Endothelial cell of umbilical vein (primary cell): ENCODE measurements around the gene MYBPC1. TPM values are rescaled to one million over a fixed set of nuclear protein-coding genes. Genes with fewer than 3 reads are reported as not detected.

Experiments used
- BruUV-seq: library from RNA; stranded (reverse); fragments of 400-500 nt; replicated peaks from 2 replicates; lab custom pipeline; 2021; lab: Mats Ljungman, UMichigan
- CTCF ChIA-PET: fragments of 300-600, 350-600 bp; sonication (Branson Sonifier 250); formaldehyde crosslinking; loops from one replicate; lab custom pipeline; 2021; ENCODE audit warnings: antibody characterized with exemption, inconsistent platforms; lab: Charles Lee
- POLR2A ChIA-PET: fragments of 300-600, 350-600 bp; sonication (Branson Sonifier 250); formaldehyde crosslinking; loops from one replicate; lab custom pipeline; 2021; ENCODE audit warnings: antibody characterized with exemption, inconsistent platforms; lab: Charles Lee
- DNase-seq: peaks from one replicate; pipeline ENCODE4 v3.0.0-alpha.2; 2011; ENCODE audit warnings: low read depth, low spot score
- FAIRE-seq: peaks from 2 replicates; lab custom pipeline; 2011; peaks lifted over from hg19 to GRCh38; lab: Jason Lieb, UNC
- H2AFZ ChIP-seq: 2 replicates; pipeline ENCODE4 v1.6.0; 2012; ENCODE audit warnings: low read depth, low read length, control low read depth, inconsistent platforms
- H3K27ac ChIP-seq: 2 replicates; pipeline ENCODE4 v1.5.1; 2011; ENCODE audit warnings: low read depth, mild to moderate bottlenecking, control low read depth, low read length, moderate library complexity; ENCODE audit not compliant: insufficient read depth
- H3K27me3 ChIP-seq, 2 experiments: 2 replicates each; pipeline versions ENCODE4 v1.6.0 to v1.6.1; 2011; ENCODE audit warnings: low read length in 2 of 2, mixed read lengths in 1 of 2; ENCODE audit not compliant: control insufficient read depth in 2 of 2, insufficient read depth in 2 of 2
- H3K36me3 ChIP-seq, 2 experiments: 2 replicates in 1 of 2; 3 replicates in 1 of 2; pipeline ENCODE4 v1.5.1; 2011; ENCODE audit warnings: low read length in 2 of 2, mild to moderate bottlenecking in 1 of 2, moderate library complexity in 1 of 2; ENCODE audit not compliant: control insufficient read depth in 2 of 2, insufficient read depth in 2 of 2; ENCODE audit errors: extremely low read depth in 1 of 2
- H3K4me1 ChIP-seq: 3 replicates; pipeline ENCODE4 v1.5.1; 2011; ENCODE audit warnings: mild to moderate bottlenecking, low read length; ENCODE audit not compliant: control insufficient read depth, insufficient read depth; ENCODE audit errors: extremely low read depth
- H3K4me2 ChIP-seq: 2 replicates; pipeline ENCODE4 v1.6.1; 2011; ENCODE audit warnings: low read length, control low read depth, mixed read lengths; ENCODE audit not compliant: insufficient read depth
- H3K4me3 ChIP-seq, 3 experiments: fragments of 200-600 bp in 1 of 3; sonication (generic), shearing (Covaris generic) in 1 of 3; replicated peaks in 1 of 3; 2 replicates each; pipeline ENCODE4 v1.5.1; 2011 to 2016; ENCODE audit warnings: control low read depth in 3 of 3, low read length in 3 of 3, mild to moderate bottlenecking in 2 of 3, inconsistent platforms in 1 of 3, low read depth in 1 of 3, moderate library complexity in 1 of 3; ENCODE audit not compliant: insufficient read depth in 1 of 3
- H3K79me2 ChIP-seq: 2 replicates; pipeline ENCODE4 v1.6.0; 2012; ENCODE audit warnings: low read length, inconsistent platforms; ENCODE audit not compliant: control insufficient read depth, insufficient read depth
- H3K9ac ChIP-seq: replicated peaks from 2 replicates; pipeline ENCODE3; 2011; ENCODE audit warnings: low read length, control low read depth; ENCODE audit not compliant: insufficient read depth; ENCODE audit errors: extremely low read depth
- H3K9me1 ChIP-seq: replicated peaks from 3 replicates; pipeline ENCODE4 v1.6.0; 2011; ENCODE audit warnings: mild to moderate bottlenecking, low read length; ENCODE audit not compliant: control insufficient read depth, insufficient read depth; ENCODE audit errors: extremely low read depth
- H3K9me3 ChIP-seq: replicated peaks from 2 replicates; pipeline ENCODE4 v1.5.1; 2012; ENCODE audit warnings: low read length, inconsistent platforms; ENCODE audit not compliant: control insufficient read depth, insufficient read depth
- H4K20me1 ChIP-seq: replicated peaks from 2 replicates; pipeline ENCODE3; 2011; ENCODE audit warnings: mild to moderate bottlenecking, low read length; ENCODE audit not compliant: control insufficient read depth, insufficient read depth; ENCODE audit errors: extremely low read depth
- EZH2 ChIP-seq: IDR thresholded peaks from 2 replicates; pipeline ENCODE4 v1.6.1; 2012; ENCODE audit warnings: borderline replicate concordance, low read depth, mild to moderate bottlenecking, moderate library complexity, low read length, inconsistent platforms; ENCODE audit not compliant: severe bottlenecking
- FOS ChIP-seq: IDR thresholded peaks from 2 replicates; pipeline ENCODE4 v1.6.1; 2011; ENCODE audit warnings: mild to moderate bottlenecking, low read length, moderate library complexity, borderline replicate concordance; ENCODE audit not compliant: insufficient read depth
- GATA2 ChIP-seq: IDR thresholded peaks from 2 replicates; pipeline ENCODE4 v1.7.0; 2011; ENCODE audit warnings: low read depth, mild to moderate bottlenecking, moderate library complexity, mixed read lengths, low read length; ENCODE audit not compliant: insufficient read length, insufficient read depth
- JUN ChIP-seq: IDR thresholded peaks from 2 replicates; pipeline ENCODE4 v1.6.1; 2011; ENCODE audit warnings: borderline replicate concordance, low read depth; ENCODE audit not compliant: insufficient read length, insufficient read depth
- MAX ChIP-seq: IDR thresholded peaks from 2 replicates; pipeline ENCODE4 v1.6.1; 2011; ENCODE audit not compliant: insufficient read depth, insufficient read length
- MYC ChIP-seq: IDR thresholded peaks from one replicate; pipeline ENCODE4 v1.6.1; 2011; ENCODE audit warnings: mild to moderate bottlenecking, low read depth, low read length
- POLR2A ChIP-seq: IDR thresholded peaks from 2 replicates; pipeline ENCODE4 v1.6.1; 2012; ENCODE audit warnings: low read depth, mild to moderate bottlenecking, control low read depth, low read length
- POLR2AphosphoS5 ChIP-seq: IDR thresholded peaks from 2 replicates; pipeline ENCODE4 v1.6.1; 2012; ENCODE audit warnings: low read depth, mild to moderate bottlenecking, control low read depth, low read length, moderate library complexity; ENCODE audit not compliant: insufficient read depth
- dilution Hi-C: fragments of 300-500 bp; cut with MboI; formaldehyde crosslinking; loops from one replicate; pipeline ENCODE4 v1.15.0; 2019; ENCODE audit warnings: low sequenced_read_pairs; ENCODE audit not compliant: extremely low pct_ligation_motif_present
- intact Hi-C: fragments of 100-400 bp; cut with micrococcal nuclease; formaldehyde crosslinking; loops from one replicate; pipeline ENCODE4 v1.10.0; 2022
- polyA plus RNA-seq, 4 experiments: library from polyadenylated mRNA; depleted of rRNA in 3 of 4; stranded (reverse) in 3 of 4; unstranded in 1 of 4; fragments of >200 nt; gene quantifications; 2 replicates each; pipeline versions ENCODE4 v1.2.1 to v1.2.3, GENCODE V29; 2011 to 2012; ENCODE audit warnings: missing spikeins in 1 of 4
- total RNA-seq: library from RNA; stranded (reverse); gene quantifications from 2 replicates; pipeline ENCODE4 v1.2.3, GENCODE V29; 2021
- TF ChIP-seq, protein P1 (sequence below), 2 donors: IDR thresholded peaks; 1 replicate in 1 of 2; 2 replicates in 1 of 2; pipeline ENCODE4 v1.5.1; 2011; ENCODE audit warnings: low read length in 2 of 2, mild to moderate bottlenecking in 2 of 2, moderate library complexity in 2 of 2, control low read depth in 1 of 2, inconsistent platforms in 1 of 2, low read depth in 1 of 2; ENCODE audit not compliant: insufficient read depth in 1 of 2; ENCODE audit errors: extremely low read depth in 1 of 2

MYBPC1 gene
- total and polyA plus RNA-seq, 2 donors (not counting 3 experiments of a cell fraction or from before 2014, with no cell fraction given), result not detected

GRCh38 chr12:101604132-101604531, 9.4 kb downstream of the MYBPC1 start:
- H3K27me3 ChIP-seq, result no peaks in the 10 kb centered on the region
- FAIRE-seq, result no peak
- CTCF ChIA-PET, result no interaction called here
- H3K4me2 ChIP-seq, result no peak overlapping the region
- H3K4me1 ChIP-seq, result no peaks in the 10 kb centered on the region
- H3K27ac ChIP-seq, result no peak overlapping the region
- no peaks in the 10 kb centered on the region for H3K9me3 ChIP-seq
- dilution Hi-C loops (no loop called here), intact Hi-C loops (no loop called here)
- no peaks in the 10 kb centered on the region for H4K20me1 ChIP-seq
- no peaks in the 10 kb centered on the region for H3K36me3 ChIP-seq
- no peak for DNase-seq
- H3K9ac ChIP-seq, result no peak overlapping the region
- H3K79me2 ChIP-seq, result no peaks in the 10 kb centered on the region
- BruUV-seq, result no TSS peak
- no peaks in the 10 kb centered on the region for H3K9me1 ChIP-seq
- POLR2A ChIA-PET, result no interaction called here
- no peak overlapping the region for H2AFZ ChIP-seq
- H3K4me3 ChIP-seq, result no peak overlapping the region
- TF ChIP-seq POLR2A, result no peak
- no peak for TF ChIP-seq GATA2
- no peak for TF ChIP-seq POLR2AphosphoS5
- TF ChIP-seq MAX, result no peak
- no peak for TF ChIP-seq EZH2
- TF ChIP-seq MYC, result no peak
- TF ChIP-seq JUN, result no peak
- no peak for TF ChIP-seq FOS
- TF ChIP-seq, protein P1, sequence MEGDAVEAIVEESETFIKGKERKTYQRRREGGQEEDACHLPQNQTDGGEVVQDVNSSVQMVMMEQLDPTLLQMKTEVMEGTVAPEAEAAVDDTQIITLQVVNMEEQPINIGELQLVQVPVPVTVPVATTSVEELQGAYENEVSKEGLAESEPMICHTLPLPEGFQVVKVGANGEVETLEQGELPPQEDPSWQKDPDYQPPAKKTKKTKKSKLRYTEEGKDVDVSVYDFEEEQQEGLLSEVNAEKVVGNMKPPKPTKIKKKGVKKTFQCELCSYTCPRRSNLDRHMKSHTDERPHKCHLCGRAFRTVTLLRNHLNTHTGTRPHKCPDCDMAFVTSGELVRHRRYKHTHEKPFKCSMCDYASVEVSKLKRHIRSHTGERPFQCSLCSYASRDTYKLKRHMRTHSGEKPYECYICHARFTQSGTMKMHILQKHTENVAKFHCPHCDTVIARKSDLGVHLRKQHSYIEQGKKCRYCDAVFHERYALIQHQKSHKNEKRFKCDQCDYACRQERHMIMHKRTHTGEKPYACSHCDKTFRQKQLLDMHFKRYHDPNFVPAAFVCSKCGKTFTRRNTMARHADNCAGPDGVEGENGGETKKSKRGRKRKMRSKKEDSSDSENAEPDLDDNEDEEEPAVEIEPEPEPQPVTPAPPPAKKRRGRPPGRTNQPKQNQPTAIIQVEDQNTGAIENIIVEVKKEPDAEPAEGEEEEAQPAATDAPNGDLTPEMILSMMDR (IDR thresholded peaks at IDR 0.05; ENCODE audit: extremely low read depth in 1 of 2, insufficient read depth in 1 of 2, low read depth in 1 of 2, low read length in 2 of 2), result no peak
